SU-DHL-6 (cell line): ENCODE data around the gene SRD5A3.

Experiments used
- H2AFZ ChIP-seq: fragments of 200-600 bp; sonication (generic); 2 replicates; pipeline ENCODE4 v1.6.1; 2014; ENCODE audit warnings: low read depth, mild to moderate bottlenecking, moderate library complexity, mixed read lengths, antibody characterized with exemption, low read length; ENCODE audit not compliant: severe bottlenecking
- H3F3A ChIP-seq: fragments of 200-600 bp; shearing (Covaris generic); 2 replicates; pipeline ENCODE4 v1.6.0; 2016; ENCODE audit warnings: antibody characterized with exemption, mild to moderate bottlenecking; ENCODE audit not compliant: insufficient read depth
- H3K27ac ChIP-seq: fragments of 200-600 bp; sonication (generic); 2 replicates; pipeline ENCODE4 v1.5.1; 2016; ENCODE audit warnings: low read depth, mild to moderate bottlenecking, low read length, moderate library complexity, mixed read lengths
- H3K27me3 ChIP-seq: fragments of 200-600 bp; sonication (generic), shearing (Covaris generic); 2 replicates; pipeline ENCODE4 v1.6.0; 2014; ENCODE audit warnings: mild to moderate bottlenecking, low read length
- H3K36me3 ChIP-seq: fragments of 200-600 bp; sonication (generic); 2 replicates; pipeline ENCODE4 v1.6.1; 2014; ENCODE audit warnings: mild to moderate bottlenecking, low read length, mixed read lengths
- H3K4me2 ChIP-seq: fragments of 300-600, 200-600 bp; shearing (Covaris generic), sonication (generic); 2 replicates; pipeline ENCODE4 v1.6.0; 2014; ENCODE audit warnings: low read length, low read depth, mild to moderate bottlenecking; ENCODE audit not compliant: poor library complexity, severe bottlenecking
- H3K4me3 ChIP-seq: fragments of 200-600 bp; sonication (generic); 2 replicates; pipeline ENCODE4 v1.5.1; 2014; ENCODE audit warnings: antibody characterized with exemption, low read length, mild to moderate bottlenecking, mixed read lengths; ENCODE audit not compliant: insufficient read depth, poor library complexity, severe bottlenecking
- H3K79me2 ChIP-seq: fragments of 200-600 bp; sonication (generic); 2 replicates; pipeline ENCODE4 v1.6.1; 2014; ENCODE audit warnings: mild to moderate bottlenecking, low read length, moderate library complexity; ENCODE audit not compliant: insufficient read depth
- H3K9ac ChIP-seq: fragments of 200-600 bp; sonication (generic); 2 replicates; pipeline ENCODE4 v1.7.0; 2014; ENCODE audit warnings: mild to moderate bottlenecking, low read length
- H3K9me2 ChIP-seq: fragments of 200-600 bp; sonication (generic); replicated peaks from 2 replicates; pipeline ENCODE4 v1.6.1; 2014; ENCODE audit warnings: low read length; ENCODE audit not compliant: insufficient read depth
- H3K9me3 ChIP-seq: fragments of 200-600 bp; sonication (generic); 2 replicates; pipeline ENCODE4 v1.6.1; 2014; ENCODE audit warnings: low read length, mixed read lengths; ENCODE audit not compliant: insufficient read depth
- H4K20me1 ChIP-seq: fragments of 200-600 bp; sonication (generic); 2 replicates; pipeline ENCODE4 v1.6.1; 2014; ENCODE audit warnings: low read depth, mild to moderate bottlenecking, antibody characterized with exemption, low read length, moderate library complexity, mixed read lengths
- CTCF ChIP-seq: fragments of 200-600 bp; sonication (generic); IDR thresholded peaks from one replicate; pipeline ENCODE4 v1.5.1; 2017; ENCODE audit warnings: antibody characterized with exemption, mild to moderate bottlenecking, low read length, moderate library complexity; ENCODE audit not compliant: insufficient read depth, poor library complexity, severe bottlenecking
- EZH2phosphoT487 ChIP-seq: fragments of 200-600 bp; sonication (generic), shearing (Covaris generic); conservative IDR thresholded peaks from 2 replicates; pipeline ENCODE4 v1.6.1; 2018; ENCODE audit warnings: mild to moderate bottlenecking, antibody characterized with exemption, low read length, moderate library complexity, mixed read lengths

The SRD5A3 gene

GRCh38 chr4:55381502-55381901 is 35.5 kb downstream of the SRD5A3 start:
- Histone ChIP-seq H2AFZ (no peak overlapping the region), H3K4me3 (no peak overlapping the region), H3K9ac (no peak overlapping the region), H3K9me3 (no peaks in the 10 kb centered on the region), H3F3A (no peaks in the 10 kb centered on the region), H3K36me3 (no peaks in the 10 kb centered on the region), H3K79me2 (no peaks in the 10 kb centered on the region), H4K20me1 (no peaks in the 10 kb centered on the region), H3K9me2 (no peaks in the 10 kb centered on the region), H3K4me2 (no peak overlapping the region), H3K27me3 (no peaks in the 10 kb centered on the region), H3K27ac (no peak overlapping the region)
- no peak for TF ChIP-seq EZH2phosphoT487
- no peak for TF ChIP-seq CTCF

GRCh38 chr4:55382488-55383003 is 36.5 kb downstream of the SRD5A3 start:
- H3K27me3 ChIP-seq = no peaks in the 10 kb centered on the region
- H3K9me2 ChIP-seq = no peaks in the 10 kb centered on the region
- no peaks in the 10 kb centered on the region for H3K36me3 ChIP-seq
- no peak overlapping the region for H3K4me3 ChIP-seq
- no peak overlapping the region for H2AFZ ChIP-seq
- no peaks in the 10 kb centered on the region for H3K9me3 ChIP-seq
- no peaks in the 10 kb centered on the region for H3K79me2 ChIP-seq
- no peak overlapping the region for H3K9ac ChIP-seq
- H3F3A ChIP-seq = no peaks in the 10 kb centered on the region
- H3K4me2 ChIP-seq = no peak overlapping the region
- TF ChIP-seq EZH2phosphoT487 (no peak), CTCF (no peak)
- no peaks in the 10 kb centered on the region for H4K20me1 ChIP-seq
- no peak overlapping the region for H3K27ac ChIP-seq

GRCh38 chr4:55385201-55385649 is 39.2 kb downstream of the SRD5A3 start:
- H3K9me2 ChIP-seq = no peaks in the 10 kb centered on the region
- H3K27me3 ChIP-seq = no peaks in the 10 kb centered on the region
- no peaks in the 10 kb centered on the region for H3K79me2 ChIP-seq
- no peak overlapping the region for H3K4me2 ChIP-seq
- H4K20me1 ChIP-seq = no peaks in the 10 kb centered on the region
- no peaks in the 10 kb centered on the region for H3F3A ChIP-seq
- TF ChIP-seq EZH2phosphoT487 (no peak), CTCF (no peak)
- no peak overlapping the region for H2AFZ ChIP-seq
- H3K9me3 ChIP-seq = no peaks in the 10 kb centered on the region
- no peak overlapping the region for H3K4me3 ChIP-seq
- H3K36me3 ChIP-seq = no peaks in the 10 kb centered on the region
- H3K9ac ChIP-seq = no peak overlapping the region
- H3K27ac ChIP-seq = no peak overlapping the region
